ENCODE results near the gene ATOH8.
A peak's percentile ranks its signal among the peaks of the same experiment; 100 is the strongest.

ATOH8 gene

DNA sequence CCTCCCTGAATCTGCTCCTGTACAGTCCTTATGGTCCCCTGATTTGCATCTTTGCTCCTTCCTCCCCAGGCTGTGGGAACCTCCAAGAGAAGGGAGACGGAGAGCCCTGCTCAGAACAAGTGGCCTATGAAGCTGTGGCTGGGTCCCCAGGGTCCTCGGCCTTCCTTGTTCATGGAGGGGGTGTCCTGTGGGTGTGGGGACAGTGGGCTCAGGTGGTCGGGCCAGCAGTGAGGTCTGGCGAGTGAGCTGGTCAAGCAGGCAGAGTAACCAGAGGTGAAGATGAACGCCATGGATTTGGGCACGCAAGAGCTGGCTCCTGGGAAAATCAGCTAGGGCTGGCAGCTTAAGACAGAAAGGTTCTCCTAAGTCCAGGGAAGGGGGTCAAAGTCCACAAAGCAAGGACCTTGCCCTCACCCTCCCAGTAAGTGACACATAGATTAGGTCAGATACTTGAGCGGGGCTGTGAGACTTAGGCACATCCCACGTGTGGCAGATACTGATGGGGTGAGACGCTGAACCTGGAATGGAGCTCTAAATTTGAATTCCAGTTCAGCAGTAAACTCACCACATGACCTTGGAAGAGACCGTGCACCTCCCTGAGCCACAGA lies 34.8 kb upstream of the ATOH8 start:
- DNase-seq (ENCODE audit: low read depth): no peak

DNA sequence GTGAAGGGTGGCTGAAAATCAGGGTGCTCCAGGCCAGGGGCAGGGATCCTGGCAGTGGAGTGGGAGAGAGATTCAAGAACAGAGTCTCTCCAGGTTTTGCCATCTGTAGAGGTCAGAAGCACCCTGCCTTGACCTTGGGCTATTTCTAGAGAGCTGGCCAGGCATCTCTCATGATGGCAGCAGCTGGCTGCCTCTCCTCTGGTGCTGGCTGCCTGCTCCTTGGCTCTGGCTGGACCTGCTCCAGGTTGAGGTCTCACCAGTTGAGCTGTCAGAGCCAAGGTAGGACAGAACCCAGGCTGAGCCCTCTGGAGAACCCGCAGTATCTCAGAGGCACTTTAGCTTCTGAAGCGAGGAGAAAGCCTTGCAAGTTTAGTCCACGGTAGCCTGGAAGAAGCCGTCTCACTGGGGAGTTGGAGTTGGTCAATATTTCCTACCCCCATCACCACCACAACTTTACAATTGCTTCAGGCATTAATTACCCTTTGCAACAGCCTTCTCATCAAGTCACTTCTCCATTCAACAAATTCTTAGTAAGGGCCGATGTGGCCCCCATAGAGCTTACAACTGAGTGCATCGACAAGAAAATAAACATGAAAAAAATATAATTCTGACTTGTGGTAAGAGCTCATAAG lies 34.1 kb upstream of the ATOH8 start:
- no peak for DNase-seq (ENCODE audit: low read depth)

DNA sequence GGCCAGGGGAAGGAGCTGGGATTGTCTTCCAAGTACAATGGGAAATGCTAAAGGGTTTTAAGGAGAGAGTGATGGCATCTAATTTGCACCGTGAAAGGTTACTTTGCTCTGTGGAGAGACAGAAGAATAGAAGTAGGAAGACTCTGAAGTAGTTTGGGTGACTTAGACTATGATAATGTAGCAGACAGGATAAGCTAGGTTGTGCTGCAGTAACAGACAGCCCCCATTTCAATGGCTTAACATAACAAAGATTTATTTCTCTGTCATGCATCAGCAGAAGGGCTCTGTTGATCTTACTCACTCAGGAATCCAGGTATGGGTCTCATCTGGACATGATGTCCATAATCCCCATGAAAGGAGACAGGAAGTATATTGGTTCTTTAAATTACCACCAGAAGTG lies 33.3 kb upstream of the ATOH8 start:
- no peak for DNase-seq (ENCODE audit: low read depth)

GRCh38 chr2:85721641-85722040 lies 32.1 kb upstream of the ATOH8 start:
- DNase-seq (ENCODE audit: low read depth): no peak

DNA sequence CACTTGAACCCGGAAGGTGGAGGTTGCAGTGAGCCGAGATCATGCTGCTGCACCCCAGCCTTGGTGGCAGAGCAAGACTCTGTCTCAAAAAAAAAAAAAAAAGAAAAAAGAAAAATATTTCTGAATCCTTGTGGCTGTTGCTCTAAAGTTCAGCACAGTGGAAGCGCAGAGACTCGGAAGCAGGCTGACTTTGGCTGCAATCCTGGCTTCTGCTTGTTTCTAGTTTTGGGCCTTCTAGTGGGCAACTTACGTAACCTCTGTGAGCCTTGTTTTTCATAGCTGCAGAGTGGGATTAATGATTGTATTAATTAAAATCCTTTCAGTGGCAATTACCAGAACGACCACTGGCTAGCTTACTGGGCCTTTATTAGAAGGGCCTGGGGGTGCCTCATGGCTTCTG lies 31.3 kb upstream of the ATOH8 start:
- DNase-seq (ENCODE audit: low read depth): no peak

DNA sequence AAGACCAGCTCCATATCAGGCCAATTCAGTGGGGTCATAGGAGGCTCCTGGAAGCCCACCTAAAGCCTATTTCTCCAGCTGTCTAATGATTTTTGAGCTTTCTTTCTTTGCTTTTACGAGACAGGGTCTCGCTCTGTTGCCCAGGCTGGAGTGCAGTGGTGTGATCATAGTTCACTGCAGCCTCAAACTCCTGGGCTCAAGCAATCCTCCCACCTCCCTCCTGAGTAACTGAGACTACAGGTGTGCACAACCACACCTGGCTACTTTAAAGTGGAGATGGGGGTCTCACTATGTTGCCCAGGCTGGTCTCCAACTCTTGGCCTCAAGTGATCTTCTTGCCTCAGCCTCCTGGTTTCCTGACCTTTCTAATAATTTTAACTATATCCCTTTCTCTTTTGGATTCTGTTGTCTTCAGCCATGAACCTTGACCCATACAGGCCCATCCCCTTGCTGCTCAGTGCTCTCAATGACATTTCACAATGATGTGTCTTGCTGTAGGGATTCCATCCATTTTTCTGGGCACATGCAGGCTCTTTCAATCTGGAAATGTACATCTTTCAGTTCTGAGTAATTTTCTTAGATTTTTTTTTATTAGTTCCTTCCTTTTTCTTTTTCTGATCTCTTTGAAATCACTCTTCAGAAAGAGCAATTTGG lies 30.0 kb upstream of the ATOH8 start:
- peak; percentile 52 for DNase-seq (ENCODE audit: low read depth)

- no peak for DNase-seq (ENCODE audit: low read depth)
Observed at GRCh38 chr2:85724731-85725181, 29.0 kb upstream of the ATOH8 start.

- DNase-seq (ENCODE audit: low read depth): no peak
Observed at GRCh38 chr2:85725451-85725850, 28.3 kb upstream of the ATOH8 start.

GRCh38 chr2:85727798-85728197 lies 26.0 kb upstream of the ATOH8 start:
- DNase-seq (ENCODE audit: low read depth): no peak

DNA sequence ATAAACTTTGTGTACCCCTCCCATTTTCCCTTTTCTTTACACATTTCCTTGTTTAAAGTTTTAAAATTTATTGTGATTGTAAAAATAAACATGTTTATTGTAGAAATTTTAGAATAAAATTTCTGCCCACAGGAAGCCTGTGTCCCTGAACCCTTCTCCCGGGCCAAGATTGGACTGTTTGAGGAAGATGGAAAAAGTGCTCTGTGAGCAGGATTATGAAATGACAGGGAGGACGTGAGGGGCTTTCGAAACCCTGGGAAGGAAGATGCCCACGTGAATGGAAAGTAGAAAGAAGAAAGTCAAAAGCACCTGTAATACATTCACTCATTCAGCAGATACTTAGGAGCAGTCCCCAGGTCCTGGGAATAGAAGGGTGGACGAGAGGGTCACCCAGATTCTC lies 25.4 kb upstream of the ATOH8 start:
- DNase-seq (ENCODE audit: low read depth): no peak

DNA sequence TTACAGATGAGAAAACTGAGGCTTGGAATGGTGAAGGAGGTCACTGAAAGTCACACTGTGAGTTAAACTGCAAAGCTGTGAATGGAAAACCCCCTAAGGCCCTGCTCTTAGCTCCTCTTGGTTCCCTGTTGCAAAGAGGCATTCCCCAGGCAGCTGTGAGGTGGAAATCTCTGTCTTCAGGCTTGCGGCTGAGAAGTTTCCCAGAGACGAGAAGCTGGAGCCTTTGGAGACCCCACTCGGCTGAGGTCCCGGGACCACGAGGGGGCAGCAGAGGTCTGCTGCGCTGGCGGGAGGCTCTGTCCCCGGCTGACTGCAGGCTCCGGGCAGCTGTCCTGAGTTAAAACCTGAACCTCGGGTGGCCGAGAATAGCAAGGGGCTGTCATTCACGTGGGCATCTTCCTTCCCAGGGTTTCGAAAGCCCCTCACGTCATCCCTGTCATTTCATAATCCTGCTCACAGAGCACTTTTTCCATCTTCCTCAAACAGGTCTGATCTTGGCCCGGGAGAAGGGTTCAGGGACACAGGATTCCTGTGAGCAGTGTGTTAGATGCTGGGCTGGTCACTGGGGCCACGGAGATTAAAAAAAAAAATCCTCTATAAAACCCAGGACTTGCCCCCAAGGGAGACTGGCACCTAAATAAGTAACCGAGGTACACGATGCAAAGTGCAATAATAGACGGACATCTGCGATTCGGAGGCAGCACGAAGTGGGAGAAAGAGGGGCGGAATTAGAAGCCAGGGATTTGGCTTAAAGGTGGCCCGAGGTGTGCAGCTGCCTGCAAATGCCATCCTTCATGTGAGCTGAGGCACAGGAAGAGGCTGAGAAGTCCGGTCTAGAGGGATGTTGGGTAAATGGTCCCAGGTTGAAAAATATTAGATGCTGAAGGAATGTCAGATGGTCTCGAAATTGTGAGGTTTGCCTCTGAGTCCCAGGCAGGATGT lies 24.6 kb upstream of the ATOH8 start:
- DNase-seq (ENCODE audit: low read depth): peak; percentile 71

DNA sequence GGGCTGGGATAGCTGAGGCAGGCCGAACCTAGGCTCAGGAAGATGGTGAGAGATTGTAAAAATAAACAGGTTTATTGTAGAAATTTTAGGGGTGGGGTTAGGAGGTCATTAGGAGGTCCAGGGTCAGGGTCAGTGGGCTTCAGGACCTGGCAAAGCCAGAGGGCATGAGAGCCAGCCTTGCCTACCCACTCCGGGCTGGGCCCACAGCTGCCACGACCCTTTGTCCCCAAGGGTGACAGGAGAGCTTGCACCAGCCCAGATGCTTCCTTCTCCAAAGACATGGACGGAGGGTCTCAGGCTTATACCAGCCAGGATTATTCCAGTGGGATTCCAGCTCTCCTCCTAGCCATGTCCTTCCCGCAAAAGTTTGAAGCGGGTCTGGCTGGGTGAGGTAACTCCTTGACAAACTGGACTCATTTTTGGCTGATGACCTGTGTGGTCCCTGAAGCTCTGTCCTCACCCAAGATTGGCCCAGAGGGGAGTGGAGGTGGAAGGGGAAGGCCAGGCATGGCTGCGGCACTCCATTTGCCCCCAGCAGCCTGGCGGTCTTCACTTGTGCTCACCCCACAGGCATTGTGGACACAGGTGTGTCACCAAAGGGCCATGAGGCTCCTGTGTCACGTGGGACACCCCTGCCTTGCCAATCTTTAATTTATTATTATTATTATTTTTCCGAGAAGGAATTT lies 23.8 kb upstream of the ATOH8 start:
- no peak for DNase-seq (ENCODE audit: low read depth)

DNA sequence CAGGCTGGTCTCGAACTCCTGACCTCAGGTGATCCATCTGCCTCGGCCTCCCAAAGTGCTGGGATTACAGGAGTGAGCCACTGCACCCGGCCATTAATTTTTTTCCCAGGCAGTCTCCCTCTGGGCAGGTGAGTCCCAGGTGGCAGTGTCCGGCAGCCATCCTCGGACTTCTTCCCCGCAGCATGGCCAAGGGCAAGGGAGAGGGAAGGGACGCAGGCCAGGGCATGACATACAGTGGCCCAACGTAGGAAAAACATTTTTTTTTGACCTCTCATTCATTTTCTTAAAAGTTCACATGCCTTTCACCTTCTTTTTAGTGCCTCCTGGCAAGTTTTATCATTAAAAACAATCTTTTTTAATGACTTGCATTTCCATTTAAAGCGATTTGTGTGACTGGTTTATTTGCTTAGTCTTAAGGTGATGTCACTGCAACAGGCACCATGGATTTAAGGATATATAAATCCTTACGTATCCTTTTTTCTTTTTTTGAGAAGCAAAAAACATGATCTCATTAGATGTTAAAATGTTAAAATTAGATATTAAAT lies 23.0 kb upstream of the ATOH8 start:
- no peak for DNase-seq (ENCODE audit: low read depth)

DNA sequence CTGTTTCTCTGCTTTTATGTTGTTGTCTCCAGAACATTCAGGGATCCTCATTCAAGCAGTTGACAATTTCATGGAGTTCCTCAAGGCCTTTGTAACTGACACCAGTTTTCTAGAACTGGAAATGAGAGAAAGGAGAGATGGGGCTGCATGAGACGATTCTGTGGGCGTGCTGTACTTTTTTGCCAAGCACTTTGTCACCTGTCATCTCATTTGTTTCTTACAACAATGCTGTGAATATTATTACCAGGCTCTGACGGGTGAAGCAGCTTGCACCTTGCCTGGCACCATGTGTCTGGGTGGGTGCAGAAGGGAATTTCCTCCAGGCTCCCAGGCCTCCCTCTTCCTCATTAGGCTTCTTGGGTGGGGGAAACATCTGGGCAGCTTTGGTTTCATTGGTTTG lies 22.2 kb upstream of the ATOH8 start:
- no peak for DNase-seq (ENCODE audit: low read depth)

GRCh38 chr2:85732467-85733120 lies 21.2 kb upstream of the ATOH8 start:
- no peak for DNase-seq (ENCODE audit: low read depth)

DNA sequence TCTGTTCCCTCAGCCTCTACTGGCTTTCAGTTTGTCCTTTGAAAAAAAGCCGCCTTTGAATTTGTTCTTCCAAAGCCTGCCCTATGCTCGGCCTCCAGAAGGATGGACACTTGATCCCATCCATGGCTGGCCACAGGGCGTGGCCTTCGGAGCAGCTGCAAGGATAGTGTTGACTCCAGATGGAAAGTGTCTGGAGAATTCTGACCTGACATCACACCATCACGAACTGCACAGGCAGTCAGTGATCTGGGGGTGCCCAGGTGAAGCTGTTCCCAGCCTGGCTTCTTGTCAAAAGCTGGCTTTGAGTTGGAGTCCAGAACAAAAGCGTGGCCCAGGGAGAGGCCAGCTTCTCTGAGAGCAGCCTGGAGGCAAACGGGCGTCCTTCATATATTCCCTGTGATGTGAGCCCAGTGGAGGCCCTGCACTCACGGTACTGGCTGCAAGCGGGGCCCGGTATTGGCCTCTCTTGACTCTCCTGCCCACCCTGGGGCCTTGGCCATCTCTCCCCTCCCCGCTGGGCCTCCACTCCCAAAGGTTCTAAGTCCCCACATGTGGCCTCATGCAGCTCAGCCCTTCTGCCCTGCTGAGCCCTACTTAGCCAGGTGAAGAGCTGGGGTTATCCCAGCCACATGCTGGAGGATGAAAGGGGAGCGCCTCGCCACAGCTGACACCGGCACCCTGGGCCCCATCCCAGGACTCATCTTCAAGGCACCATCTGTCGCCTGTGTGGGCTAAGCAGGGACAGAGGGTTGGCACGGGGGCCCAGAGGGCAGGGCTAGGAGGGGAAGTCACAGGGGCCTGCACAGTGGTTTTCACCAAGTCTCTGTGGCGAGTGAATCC lies 20.4 kb upstream of the ATOH8 start:
- DNase-seq (ENCODE audit: low read depth): no peak

GRCh38 chr2:85734015-85734414 lies 19.8 kb upstream of the ATOH8 start:
- DNase-seq (ENCODE audit: low read depth): no peak

DNA sequence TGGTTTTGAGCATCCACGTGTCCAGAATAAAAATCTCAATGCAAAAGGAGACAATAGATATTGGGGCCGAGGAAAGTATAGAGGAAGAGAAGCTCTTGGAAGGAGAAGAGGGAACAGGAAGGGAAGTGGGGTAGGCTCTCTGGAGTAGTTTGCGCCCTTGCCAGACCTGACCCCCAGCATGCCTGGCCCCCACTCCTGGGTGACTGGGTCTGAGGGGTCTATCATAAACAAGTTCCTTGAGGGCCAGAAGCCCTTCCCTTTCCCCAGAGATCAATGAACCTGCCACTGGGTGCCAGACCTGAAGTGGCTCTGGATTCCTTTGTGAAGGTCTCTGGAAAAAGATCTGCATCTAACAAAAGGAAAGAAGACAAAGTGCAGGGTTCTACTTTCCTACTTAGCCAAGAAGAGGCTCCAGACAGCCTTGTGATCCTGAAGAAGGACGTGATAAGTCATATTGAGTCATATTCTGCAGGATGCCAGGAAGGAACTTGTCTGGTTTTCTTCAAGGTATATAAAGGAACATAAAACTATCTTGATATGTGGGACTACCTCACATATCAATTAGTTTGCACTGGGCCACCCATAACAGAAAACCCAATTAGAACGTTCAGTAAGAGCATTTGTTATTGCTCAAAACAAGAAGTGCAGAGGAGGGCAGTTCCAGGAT lies 18.7 kb upstream of the ATOH8 start:
- DNase-seq (ENCODE audit: low read depth): peak; percentile 64

GRCh38 chr2:85735691-85736090 lies 18.1 kb upstream of the ATOH8 start:
- DNase-seq (ENCODE audit: low read depth): no peak
